Measurements from ENCODE around the gene MAPKAP1.
"Not testable (repeated sequence)": the region's sequence is repeated elsewhere in the genome, so short reads cannot be mapped to it uniquely, and the experiment has no call there.

The MAPKAP1 gene

DNA sequence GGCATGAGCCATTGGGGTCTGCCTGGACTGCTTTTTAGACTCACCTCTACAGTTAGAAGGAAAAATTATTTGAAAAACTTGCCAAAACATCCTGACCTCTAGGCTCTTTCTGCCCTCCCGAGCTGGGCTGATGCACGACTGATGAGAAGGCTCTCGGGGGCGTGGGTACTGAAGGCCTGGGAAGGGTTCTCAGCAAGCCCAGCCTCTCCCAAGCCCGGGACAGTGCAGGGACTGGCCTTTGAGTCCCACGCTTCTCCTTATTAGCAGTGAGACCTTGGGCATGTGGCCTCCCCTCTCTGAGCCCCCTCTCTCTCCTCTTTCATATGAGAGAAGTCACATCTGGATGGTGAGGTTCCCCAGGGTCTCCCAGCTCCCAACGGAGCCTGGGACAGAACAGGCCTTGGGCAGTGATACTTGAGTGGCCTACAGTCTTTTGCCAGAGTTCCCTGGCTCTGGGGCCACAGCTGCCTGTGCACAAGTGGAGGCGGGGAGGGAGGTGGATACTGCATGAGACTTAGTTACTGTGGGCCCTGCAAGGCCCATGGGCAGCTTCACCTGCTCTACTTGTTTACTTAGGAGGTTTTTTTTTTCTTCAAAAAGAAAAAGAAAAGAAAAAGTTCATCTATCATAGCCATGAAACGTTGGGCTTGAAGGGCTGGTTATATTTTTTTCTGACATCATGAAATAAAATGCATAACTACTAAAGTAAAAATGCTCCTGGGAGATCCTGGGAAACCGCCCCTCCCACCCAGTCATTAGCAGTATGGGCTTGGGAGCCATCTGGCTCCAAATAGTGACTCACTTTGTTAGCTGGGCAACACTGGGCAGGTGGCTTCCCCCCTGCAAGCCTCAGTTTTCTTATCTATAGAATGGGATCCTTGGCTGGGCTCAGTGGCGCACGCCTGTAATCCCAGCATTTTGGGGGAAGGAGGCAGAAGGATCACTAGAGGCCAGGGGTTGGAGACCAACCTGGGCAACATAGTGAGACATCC, 306.0 kb downstream of the MAPKAP1 start:
- Histone ChIP-seq H2AFZ (ENCODE audit: low read length, unreplicated experiment) (no peak overlapping the region), H3K4me3 (ENCODE audit: low read depth, low read length) (no peak overlapping the region)

GRCh38 chr9:125400232-125400631, 306.8 kb downstream of the MAPKAP1 start:
- H3K36me3 ChIP-seq (ENCODE audit: insufficient read depth, low read length); H3K27ac ChIP-seq (ENCODE audit: low read depth, low read length); H3K27me3 ChIP-seq (ENCODE audit: insufficient read depth, low read length); H3K79me2 ChIP-seq (ENCODE audit: control insufficient read depth, insufficient read depth, low read length, unreplicated experiment); H3K4me1 ChIP-seq (ENCODE audit: control insufficient read depth, insufficient read depth, low read length, unreplicated experiment); H2AFZ ChIP-seq (ENCODE audit: low read length, unreplicated experiment); H3K4me3 ChIP-seq (ENCODE audit: low read depth, low read length): not testable (repeated sequence)

More for the DNA sequence above, 306.0 kb downstream of the MAPKAP1 start:
- H3K4me1 ChIP-seq (ENCODE audit: control insufficient read depth, insufficient read depth, low read length, unreplicated experiment) = no peaks in the 10 kb centered on the region
- no peaks in the 10 kb centered on the region for H3K79me2 ChIP-seq (ENCODE audit: control insufficient read depth, insufficient read depth, low read length, unreplicated experiment)
- no peak overlapping the region for H3K27ac ChIP-seq (ENCODE audit: low read depth, low read length)
- H3K27me3 ChIP-seq (ENCODE audit: insufficient read depth, low read length) = no peaks in the 10 kb centered on the region
- no peaks in the 10 kb centered on the region for H3K36me3 ChIP-seq (ENCODE audit: insufficient read depth, low read length)

DNA sequence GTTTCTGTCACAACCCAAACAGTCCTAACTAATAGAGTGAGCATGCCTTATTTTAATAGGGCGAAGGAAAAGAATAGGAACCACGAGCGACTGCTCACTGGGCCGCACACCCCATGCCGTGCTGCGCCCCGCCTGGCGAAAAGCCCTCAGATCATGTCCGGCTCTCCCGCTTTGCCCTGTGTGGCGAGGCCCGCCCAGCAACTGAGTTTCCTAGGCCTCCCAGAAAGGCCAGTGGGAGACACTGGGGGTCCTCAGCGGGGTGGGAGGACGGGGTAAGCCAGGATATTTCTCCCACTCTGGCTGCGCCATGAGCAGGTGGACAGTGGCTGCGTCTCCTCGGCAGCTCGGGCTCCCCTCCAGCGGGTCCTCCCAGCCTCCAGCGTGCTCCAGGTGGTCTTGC, 307.3 kb downstream of the MAPKAP1 start:
- Histone ChIP-seq H3K27ac (ENCODE audit: low read depth, low read length) (no peak overlapping the region), H3K27me3 (ENCODE audit: insufficient read depth, low read length) (no peaks in the 10 kb centered on the region), H3K79me2 (ENCODE audit: control insufficient read depth, insufficient read depth, low read length, unreplicated experiment) (no peaks in the 10 kb centered on the region), H3K4me1 (ENCODE audit: control insufficient read depth, insufficient read depth, low read length, unreplicated experiment) (no peaks in the 10 kb centered on the region), H3K36me3 (ENCODE audit: insufficient read depth, low read length) (no peaks in the 10 kb centered on the region), H2AFZ (ENCODE audit: low read length, unreplicated experiment) (no peak overlapping the region), H3K4me3 (ENCODE audit: low read depth, low read length) (no peak overlapping the region)

DNA sequence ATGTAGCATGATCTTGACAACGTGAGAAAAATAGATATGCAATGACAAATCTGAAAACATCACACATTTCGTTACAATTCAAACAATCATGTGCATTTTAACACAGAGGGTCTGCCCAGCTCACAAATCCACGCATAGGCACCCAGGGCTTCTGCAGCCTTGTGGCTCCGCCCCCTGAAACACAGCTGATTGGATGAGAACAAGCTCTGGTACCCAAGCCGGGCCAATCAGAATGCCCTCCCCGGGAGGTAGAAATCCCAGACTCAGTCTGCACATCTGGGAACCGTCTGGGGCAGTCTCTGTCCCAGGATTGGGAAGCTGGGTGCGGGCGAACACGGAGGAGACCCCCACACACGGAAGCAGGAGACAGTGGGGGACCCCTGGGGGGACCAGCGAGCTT, 307.8 kb downstream of the MAPKAP1 start:
- Histone ChIP-seq H3K4me1 (ENCODE audit: control insufficient read depth, insufficient read depth, low read length, unreplicated experiment) (no peaks in the 10 kb centered on the region), H2AFZ (ENCODE audit: low read length, unreplicated experiment) (no peak overlapping the region), H3K27me3 (ENCODE audit: insufficient read depth, low read length) (no peaks in the 10 kb centered on the region), H3K36me3 (ENCODE audit: insufficient read depth, low read length) (no peaks in the 10 kb centered on the region), H3K4me3 (ENCODE audit: low read depth, low read length) (no peak overlapping the region), H3K79me2 (ENCODE audit: control insufficient read depth, insufficient read depth, low read length, unreplicated experiment) (no peaks in the 10 kb centered on the region), H3K27ac (ENCODE audit: low read depth, low read length) (no peak overlapping the region)

DNA sequence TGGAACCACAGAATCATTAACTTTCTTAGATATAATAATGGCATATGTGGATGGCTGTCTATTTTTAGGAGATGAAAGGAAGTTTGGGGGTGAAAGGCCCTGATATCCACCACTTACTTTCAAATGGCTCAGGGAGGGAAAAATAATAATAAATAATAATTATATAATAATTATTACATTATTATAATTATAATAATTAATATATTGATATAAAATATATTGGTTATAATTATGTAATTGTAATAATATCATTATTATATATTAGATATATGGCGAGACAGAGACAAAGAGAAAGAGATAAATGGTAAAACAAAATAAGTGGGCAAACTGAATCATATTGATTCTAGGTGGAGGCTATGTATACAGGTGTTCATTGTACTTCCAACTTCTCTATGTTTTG, 308.8 kb downstream of the MAPKAP1 start:
- no peak overlapping the region for H3K27ac ChIP-seq (ENCODE audit: low read depth, low read length)
- H3K79me2 ChIP-seq (ENCODE audit: control insufficient read depth, insufficient read depth, low read length, unreplicated experiment) = no peaks in the 10 kb centered on the region
- H3K36me3 ChIP-seq (ENCODE audit: insufficient read depth, low read length) = no peaks in the 10 kb centered on the region
- H3K4me1 ChIP-seq (ENCODE audit: control insufficient read depth, insufficient read depth, low read length, unreplicated experiment) = peaks cover 2% of the 10 kb centered on the region
- H3K27me3 ChIP-seq (ENCODE audit: insufficient read depth, low read length) = no peaks in the 10 kb centered on the region
- H3K4me3 ChIP-seq (ENCODE audit: low read depth, low read length) = no peak overlapping the region
- H2AFZ ChIP-seq (ENCODE audit: low read length, unreplicated experiment) = no peak overlapping the region

GRCh38 chr9:125397736-125398135, 309.3 kb downstream of the MAPKAP1 start:
- Histone ChIP-seq H3K36me3 (ENCODE audit: insufficient read depth, low read length) (no peaks in the 10 kb centered on the region), H3K27ac (ENCODE audit: low read depth, low read length) (no peak overlapping the region), H2AFZ (ENCODE audit: low read length, unreplicated experiment) (no peak overlapping the region), H3K27me3 (ENCODE audit: insufficient read depth, low read length) (no peaks in the 10 kb centered on the region), H3K79me2 (ENCODE audit: control insufficient read depth, insufficient read depth, low read length, unreplicated experiment) (no peaks in the 10 kb centered on the region), H3K4me3 (ENCODE audit: low read depth, low read length) (no peak overlapping the region), H3K4me1 (ENCODE audit: control insufficient read depth, insufficient read depth, low read length, unreplicated experiment) (peaks cover 2% of the 10 kb centered on the region)

DNA sequence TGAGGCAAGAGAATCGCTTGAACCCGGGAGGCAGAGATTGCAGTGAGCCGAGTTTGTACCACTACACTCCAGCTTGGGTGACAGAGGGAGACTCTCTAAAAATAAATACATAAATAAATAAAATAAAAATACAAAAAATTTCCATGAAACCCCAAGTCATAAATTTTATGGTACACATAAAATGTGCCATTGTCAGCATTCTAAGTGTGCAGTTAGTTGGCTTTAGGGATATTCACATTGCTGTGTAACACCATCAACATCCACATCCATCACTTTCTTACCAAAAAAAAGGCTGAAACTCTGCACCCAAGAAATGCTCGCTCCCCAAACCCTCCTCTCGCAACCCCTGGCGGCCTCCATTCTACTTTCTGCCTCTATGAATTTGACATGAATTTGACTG, 310.2 kb downstream of the MAPKAP1 start:
- no peaks in the 10 kb centered on the region for H3K27me3 ChIP-seq (ENCODE audit: insufficient read depth, low read length)
- H2AFZ ChIP-seq (ENCODE audit: low read length, unreplicated experiment) = no peak overlapping the region
- no peak overlapping the region for H3K4me3 ChIP-seq (ENCODE audit: low read depth, low read length)
- H3K27ac ChIP-seq (ENCODE audit: low read depth, low read length) = no peak overlapping the region
- H3K79me2 ChIP-seq (ENCODE audit: control insufficient read depth, insufficient read depth, low read length, unreplicated experiment) = no peaks in the 10 kb centered on the region
- H3K4me1 ChIP-seq (ENCODE audit: control insufficient read depth, insufficient read depth, low read length, unreplicated experiment) = peaks cover 2% of the 10 kb centered on the region
- H3K36me3 ChIP-seq (ENCODE audit: insufficient read depth, low read length) = no peaks in the 10 kb centered on the region

DNA sequence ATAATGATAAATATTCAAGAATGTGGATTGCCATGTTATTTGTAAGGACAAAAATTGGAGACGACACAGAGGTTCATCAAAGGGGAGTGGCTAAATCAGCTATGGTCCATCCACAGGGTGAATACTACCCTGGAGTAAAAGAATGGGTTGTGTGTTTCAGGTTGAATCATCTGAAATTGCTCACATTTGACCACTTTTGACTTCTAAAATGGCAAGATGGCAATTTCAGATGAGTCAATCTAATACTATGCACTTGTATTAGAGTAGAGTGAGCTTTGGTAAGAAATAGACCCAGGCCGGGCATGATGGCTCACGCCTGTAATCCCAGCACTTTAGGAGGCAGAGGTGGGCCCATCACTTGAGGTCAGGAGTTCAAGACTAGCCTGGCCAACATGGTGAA, 313.6 kb downstream of the MAPKAP1 start:
- H3K27me3 ChIP-seq (ENCODE audit: insufficient read depth, low read length) = no peaks in the 10 kb centered on the region
- H2AFZ ChIP-seq (ENCODE audit: low read length, unreplicated experiment) = no peak overlapping the region
- H3K4me3 ChIP-seq (ENCODE audit: low read depth, low read length) = no peak overlapping the region
- H3K36me3 ChIP-seq (ENCODE audit: insufficient read depth, low read length) = no peaks in the 10 kb centered on the region
- no peak overlapping the region for H3K27ac ChIP-seq (ENCODE audit: low read depth, low read length)
- H3K79me2 ChIP-seq (ENCODE audit: control insufficient read depth, insufficient read depth, low read length, unreplicated experiment) = no peaks in the 10 kb centered on the region
- peaks cover 2% of the 10 kb centered on the region for H3K4me1 ChIP-seq (ENCODE audit: control insufficient read depth, insufficient read depth, low read length, unreplicated experiment)

- Histone ChIP-seq H2AFZ (ENCODE audit: low read length, unreplicated experiment) (no peak overlapping the region), H3K27me3 (ENCODE audit: insufficient read depth, low read length) (no peaks in the 10 kb centered on the region), H3K27ac (ENCODE audit: low read depth, low read length) (no peak overlapping the region)
These were observed 315.3 kb downstream of the MAPKAP1 start for GRCh38 chr9:125391704-125392103.

GRCh38 chr9:125388978-125389377, 318.0 kb downstream of the MAPKAP1 start:
- no peaks in the 10 kb centered on the region for H3K36me3 ChIP-seq (ENCODE audit: insufficient read depth, low read length)
- no peaks in the 10 kb centered on the region for H3K79me2 ChIP-seq (ENCODE audit: control insufficient read depth, insufficient read depth, low read length, unreplicated experiment)
- no peaks in the 10 kb centered on the region for H3K27me3 ChIP-seq (ENCODE audit: insufficient read depth, low read length)
- H3K4me3 ChIP-seq (ENCODE audit: low read depth, low read length) = no peak overlapping the region
- H3K4me1 ChIP-seq (ENCODE audit: control insufficient read depth, insufficient read depth, low read length, unreplicated experiment) = peaks cover 2% of the 10 kb centered on the region
- H3K27ac ChIP-seq (ENCODE audit: low read depth, low read length) = no peak overlapping the region
- no peak overlapping the region for H2AFZ ChIP-seq (ENCODE audit: low read length, unreplicated experiment)

More at GRCh38 chr9:125391704-125392103, 315.3 kb downstream of the MAPKAP1 start:
- H3K4me3 ChIP-seq (ENCODE audit: low read depth, low read length) = no peak overlapping the region
- H3K4me1 ChIP-seq (ENCODE audit: control insufficient read depth, insufficient read depth, low read length, unreplicated experiment) = peaks cover 2% of the 10 kb centered on the region
- no peaks in the 10 kb centered on the region for H3K36me3 ChIP-seq (ENCODE audit: insufficient read depth, low read length)
- H3K79me2 ChIP-seq (ENCODE audit: control insufficient read depth, insufficient read depth, low read length, unreplicated experiment) = no peaks in the 10 kb centered on the region

DNA sequence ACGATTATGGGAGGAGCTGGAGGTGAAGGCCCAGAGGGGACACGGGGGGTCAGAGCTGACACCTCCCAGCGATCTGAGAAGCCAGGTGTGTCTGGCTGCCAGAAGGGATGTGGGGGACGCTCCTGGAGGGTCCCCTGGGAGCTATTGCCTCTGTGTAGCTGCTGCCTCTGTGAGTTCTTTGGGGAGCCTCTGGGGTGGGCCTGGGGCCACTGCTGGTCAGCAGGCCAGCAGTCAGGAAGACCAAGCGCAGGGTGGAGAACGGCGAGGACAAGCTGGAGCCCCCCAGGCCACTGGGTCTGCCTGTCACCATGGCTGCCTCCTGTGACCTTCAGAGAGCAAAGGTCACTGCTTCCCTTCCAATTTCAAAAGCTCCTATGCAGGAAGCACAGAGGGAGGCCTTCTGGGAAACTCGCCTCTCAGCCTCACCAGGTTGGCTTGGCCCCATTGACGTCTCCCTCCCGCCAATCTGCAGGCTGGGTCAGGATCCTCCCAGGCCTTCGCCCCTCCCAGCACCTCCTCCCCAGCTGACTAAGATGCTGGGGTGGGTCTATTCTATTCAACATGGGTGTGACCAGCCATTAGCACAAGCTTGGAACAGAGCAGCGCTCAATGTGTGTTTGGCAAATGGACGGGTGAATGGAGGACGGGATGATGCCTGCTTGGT, 319.0 kb downstream of the MAPKAP1 start:
- Histone ChIP-seq H3K36me3 (ENCODE audit: insufficient read depth, low read length) (no peaks in the 10 kb centered on the region), H3K27ac (ENCODE audit: low read depth, low read length) (no peak overlapping the region), H3K4me1 (ENCODE audit: control insufficient read depth, insufficient read depth, low read length, unreplicated experiment) (no peaks in the 10 kb centered on the region), H3K79me2 (ENCODE audit: control insufficient read depth, insufficient read depth, low read length, unreplicated experiment) (no peaks in the 10 kb centered on the region), H3K27me3 (ENCODE audit: insufficient read depth, low read length) (no peaks in the 10 kb centered on the region), H2AFZ (ENCODE audit: low read length, unreplicated experiment) (no peak overlapping the region), H3K4me3 (ENCODE audit: low read depth, low read length) (no peak overlapping the region)

Measured in ACC112 (cell line).